Activated naive CD8-positive, alpha-beta T cell treated with anti-CD3 and anti-CD28 coated beads, Interleukin-2, amount 50 U/mL, for 16 hours (primary cell): ENCODE measurements around the gene THSD7A.

Experiments
- DNase-seq: peaks from one replicate; pipeline ENCODE4 v3.0.0-alpha.2; 2020; ENCODE audit warnings: low read depth, low spot score

The THSD7A gene

GRCh38 chr7:11331128-11332102 is 500.6 kb downstream of the THSD7A start:
- DNase-seq, result no peak

- DNase-seq, result no peak
Measured at GRCh38 chr7:11330717-11331116, 501.3 kb downstream of the THSD7A start.

- DNase-seq, result no peak
Measured at GRCh38 chr7:11330208-11330607, 501.8 kb downstream of the THSD7A start.

GRCh38 chr7:11329626-11330025 is 502.4 kb downstream of the THSD7A start:
- DNase-seq, result no peak

GRCh38 chr7:11328309-11328708 is 503.7 kb downstream of the THSD7A start:
- no peak for DNase-seq

GRCh38 chr7:11327633-11328032 is 504.4 kb downstream of the THSD7A start:
- no peak for DNase-seq
